DOHH2 (cell line): ENCODE data around the gene RSPO1.

Experiments used
- CTCF ChIP-seq: fragments of 200-600 bp; sonication (generic); IDR thresholded peaks from one replicate; pipeline ENCODE4 v1.5.1; 2014; ENCODE audit warnings: antibody characterized with exemption, mild to moderate bottlenecking, low read depth, low read length; ENCODE audit not compliant: poor library complexity, severe bottlenecking
- EZH2phosphoT487 ChIP-seq: fragments of 200-600 bp; sonication (generic); IDR thresholded peaks from 2 replicates; pipeline ENCODE4 v1.6.1; 2017; ENCODE audit warnings: borderline replicate concordance, mild to moderate bottlenecking, antibody characterized with exemption, low read length, moderate library complexity, mixed read lengths

GRCh38 chr1:37599940-37600339, 34.8 kb downstream of the RSPO1 start:
- TF ChIP-seq EZH2phosphoT487 (no peak), CTCF (no peak)
